GM12874 (cell line): ENCODE results near the gene MEGF6.

Experiments
- CTCF ChIP-seq: IDR thresholded peaks from 2 replicates; pipeline ENCODE4 v1.5.1; 2011; ENCODE audit warnings: low read depth, mild to moderate bottlenecking, control low read depth, low read length, moderate library complexity; ENCODE audit not compliant: insufficient read depth

The MEGF6 gene

GRCh38 chr1:3459051-3459908 lies 152.0 kb downstream of the MEGF6 start:
- TF ChIP-seq CTCF = no peak

- no peak for TF ChIP-seq CTCF
Observed at GRCh38 chr1:3457910-3458883, 153.1 kb downstream of the MEGF6 start.

GRCh38 chr1:3456964-3457909 lies 154.1 kb downstream of the MEGF6 start:
- no peak for TF ChIP-seq CTCF

GRCh38 chr1:3456449-3456963 lies 154.8 kb downstream of the MEGF6 start:
- TF ChIP-seq CTCF = no peak

- no peak for TF ChIP-seq CTCF
Observed at GRCh38 chr1:3455670-3456448, 155.4 kb downstream of the MEGF6 start.

GRCh38 chr1:3454811-3455618 lies 156.3 kb downstream of the MEGF6 start:
- TF ChIP-seq CTCF = no peak
